GM12878 (cell line): ENCODE measurements around the gene LKAAEAR1. TPM values are rescaled to one million over a fixed set of nuclear protein-coding genes. Genes with fewer than 3 reads are reported as not detected.

Experiments used
- ATAC-seq: fragments of 200-7000 bp; cut with Tn5 transposase; 3 replicates; pipeline ENCODE4 v1.9.1; 2020; ENCODE audit warnings: mild to moderate bottlenecking, moderate library complexity
- BruUV-seq: library from RNA; stranded (reverse); fragments of 400-500 nt; replicated peaks from 2 replicates; lab custom pipeline; 2021; lab: Mats Ljungman, UMichigan
- CTCF ChIA-PET: fragments of 300-600 bp; sonication (Branson Sonifier 250); formaldehyde crosslinking; extraction: SDS; loops from one replicate; lab custom pipeline; 2021; ENCODE audit warnings: inconsistent platforms; lab: Yijun Ruan, JAX
- POLR2A ChIA-PET: fragments of 350-600 bp; formaldehyde crosslinking; extraction: SDS; loops from one replicate; lab custom pipeline; 2021; ENCODE audit warnings: inconsistent platforms; lab: Charles Lee
- RAD21 ChIA-PET: fragments of 300-600 bp; sonication (Branson Sonifier 250); formaldehyde crosslinking; loops from one replicate; lab custom pipeline; 2023; ENCODE audit warnings: antibody characterized with exemption; ENCODE audit not compliant: unreplicated experiment; lab: Charles Lee
- SMC1A ChIA-PET: fragments of 300-600 bp; sonication (Branson Sonifier 250); formaldehyde crosslinking; loops from one replicate; lab custom pipeline; 2023; ENCODE audit not compliant: unreplicated experiment, uncharacterized antibody; lab: Charles Lee
- DNase-seq: peaks from one replicate; pipeline ENCODE4 v3.0.0-alpha.2; 2011; ENCODE audit warnings: low read depth, low spot score
- FAIRE-seq: peaks from 3 replicates; lab custom pipeline; 2011; peaks lifted over from hg19 to GRCh38; lab: Jason Lieb, UNC
- H2AFZ ChIP-seq: 2 replicates; pipeline ENCODE4 v1.6.0; 2011; ENCODE audit warnings: low read depth, low read length, control low read depth; ENCODE audit not compliant: control insufficient read depth
- H3K27ac ChIP-seq: 2 replicates; pipeline ENCODE4 v1.5.1; 2011; ENCODE audit warnings: control low read depth; ENCODE audit not compliant: control insufficient read depth, insufficient read depth
- H3K27me3 ChIP-seq, 2 experiments: replicated peaks in 1 of 2; 2 replicates each; pipeline versions ENCODE4 v1.6.0 to v1.6.1; 2011; ENCODE audit warnings: low read length in 1 of 2; ENCODE audit not compliant: control insufficient read depth in 2 of 2, insufficient read depth in 2 of 2
- H3K36me3 ChIP-seq, 2 experiments: 2 replicates each; pipeline ENCODE4 v1.5.1; 2011; ENCODE audit warnings: low read length in 1 of 2; ENCODE audit not compliant: control insufficient read depth in 2 of 2, insufficient read depth in 2 of 2
- H3K4me1 ChIP-seq: 2 replicates; pipeline ENCODE4 v1.6.1; 2011; ENCODE audit warnings: mild to moderate bottlenecking, low read length, moderate library complexity, mixed read lengths; ENCODE audit not compliant: control insufficient read depth, insufficient read depth
- H3K4me2 ChIP-seq: 2 replicates; pipeline ENCODE4 v1.6.0; 2011; ENCODE audit warnings: control low read depth; ENCODE audit not compliant: control insufficient read depth, insufficient read depth
- H3K4me3 ChIP-seq: fragments of 200-600 bp; sonication (generic); 2 replicates; pipeline ENCODE4 v1.5.1; 2016
- H3K79me2 ChIP-seq: 2 replicates; pipeline ENCODE4 v1.6.0; 2011; ENCODE audit warnings: low read length; ENCODE audit not compliant: control insufficient read depth, insufficient read depth
- H3K9ac ChIP-seq: 2 replicates; pipeline ENCODE4 v1.8.0; 2011; ENCODE audit warnings: low read length, control low read depth, mixed read lengths; ENCODE audit not compliant: control insufficient read depth, insufficient read depth
- H3K9me3 ChIP-seq: replicated peaks from 3 replicates; pipeline ENCODE4 v1.5.1; 2011; ENCODE audit warnings: mild to moderate bottlenecking, low read length; ENCODE audit not compliant: control insufficient read depth, insufficient read depth
- H4K20me1 ChIP-seq: 2 replicates; pipeline ENCODE4 v1.6.0; 2011; ENCODE audit not compliant: control insufficient read depth, insufficient read depth
- ATF7 ChIP-seq: fragments of 450-650 bp; IDR thresholded peaks from 2 replicates; pipeline ENCODE4 v1.6.1; 2016; ENCODE audit warnings: low read depth, mild to moderate bottlenecking
- BACH1 ChIP-seq: fragments of 450-650 bp; IDR thresholded peaks from 2 replicates; pipeline ENCODE4 v1.6.1; 2017; ENCODE audit warnings: mild to moderate bottlenecking, borderline replicate concordance
- CBX3 ChIP-seq: fragments of 200-600 bp; sonication (generic); IDR thresholded peaks from 2 replicates; pipeline ENCODE4 v1.6.1; 2016; ENCODE audit warnings: low read depth, borderline replicate concordance
- CBX5 ChIP-seq: sonication (generic); IDR thresholded peaks from 2 replicates; pipeline ENCODE4 v1.6.1; 2016; ENCODE audit warnings: low read depth, moderate library complexity, mild to moderate bottlenecking, inconsistent platforms
- DPF2 ChIP-seq: fragments of 450-650 bp; IDR thresholded peaks from 2 replicates; pipeline ENCODE4 v1.6.1; 2017; ENCODE audit warnings: mild to moderate bottlenecking
- ELK1 ChIP-seq: IDR thresholded peaks from 2 replicates; pipeline ENCODE4 v1.6.1; 2012; ENCODE audit warnings: low read depth, low read length, improper control_type of control experiment
- ESRRA ChIP-seq: IDR thresholded peaks from 2 replicates; pipeline ENCODE4 v1.6.1; 2012; ENCODE audit warnings: mild to moderate bottlenecking, low read length, improper control_type of control experiment
- FOS ChIP-seq: IDR thresholded peaks from 3 replicates; pipeline ENCODE4 v1.6.1; 2011; ENCODE audit warnings: borderline replicate concordance; ENCODE audit not compliant: insufficient read length; ENCODE audit errors: extremely low read depth
- GATAD2B ChIP-seq: fragments of 450-650 bp; conservative IDR thresholded peaks from 2 replicates; pipeline ENCODE4 v1.6.1; 2017; ENCODE audit warnings: low read depth, mild to moderate bottlenecking, moderate library complexity
- IRF4 ChIP-seq: IDR thresholded peaks from 2 replicates; pipeline ENCODE4 v1.6.1; 2011; ENCODE audit warnings: low read depth, low read length
- LARP7 ChIP-seq: fragments of 450-650 bp; IDR thresholded peaks from 2 replicates; pipeline ENCODE4 v1.6.1; 2017; ENCODE audit warnings: mild to moderate bottlenecking
- NRF1 ChIP-seq: conservative IDR thresholded peaks from 2 replicates; pipeline ENCODE4 v1.6.1; 2011; ENCODE audit warnings: mild to moderate bottlenecking, low read depth, low read length, improper control_type of control experiment
- RCOR1 ChIP-seq: conservative IDR thresholded peaks from 2 replicates; pipeline ENCODE4 v1.6.1; 2012; ENCODE audit warnings: low read depth, low read length, improper control_type of control experiment
- RFX5 ChIP-seq: IDR thresholded peaks from 2 replicates; pipeline ENCODE4 v1.6.1; 2011; ENCODE audit warnings: low read depth, low read length, improper control_type of control experiment
- SMAD1 ChIP-seq: fragments of 450-650 bp; IDR thresholded peaks from 2 replicates; pipeline ENCODE4 v1.6.1; 2018; ENCODE audit warnings: mild to moderate bottlenecking, low read depth; ENCODE audit not compliant: partially characterized antibody
- SMARCA5 ChIP-seq: fragments of 450-650 bp; IDR thresholded peaks from 2 replicates; pipeline ENCODE4 v1.6.1; 2017; ENCODE audit warnings: mild to moderate bottlenecking
- USF2 ChIP-seq: IDR thresholded peaks from 2 replicates; pipeline ENCODE4 v1.6.1; 2011; ENCODE audit warnings: low read depth, low read length, improper control_type of control experiment, borderline replicate concordance
- ZNF217 ChIP-seq: fragments of 450-650 bp; IDR thresholded peaks from 2 replicates; pipeline ENCODE4 v1.6.1; 2017; ENCODE audit warnings: antibody characterized with exemption, mild to moderate bottlenecking
- ZSCAN29 ChIP-seq: fragments of 450-650 bp; IDR thresholded peaks from 2 replicates; pipeline ENCODE4 v1.6.1; 2017; ENCODE audit warnings: mild to moderate bottlenecking, moderate library complexity
- WGBS: methylation state at CpG from one replicate; pipeline ENCODE4 v1.1.6; 2016; ENCODE audit warnings: low lambda C conversion rate; ENCODE audit not compliant: insufficient replicate concordance, insufficient coverage; ENCODE audit errors: missing lambda C conversion rate; 5-methylcytosine and 5-hydroxymethylcytosine counted together
- in situ Hi-C: fragments of 300-500 bp; cut with MboI; formaldehyde crosslinking; loops from 9 replicates; pipeline ENCODE4 v1.14.3; 2018; ENCODE audit warnings: mixed read lengths
- intact Hi-C: fragments of 100-400 bp; cut with micrococcal nuclease; formaldehyde crosslinking; loops from one replicate; pipeline ENCODE4 v1.14.2; 2022; ENCODE audit not compliant: unreplicated experiment
- polyA plus RNA-seq, 11 experiments: library from polyadenylated mRNA; depleted of rRNA in 4 of 11; unstranded in 6 of 11; stranded (reverse) in 5 of 11; fragments of >200 nt; fragmentation: Nextera tagmentation in 4 of 11; fragmentation: Illumina TruSeq in 1 of 11; extraction: Ambion mirVana in 4 of 11; extraction: Trizol in 1 of 11; gene quantifications; 1 replicate in 1 of 11; 2 replicates in 10 of 11; pipeline versions ENCODE4 v1.2.1 to v1.2.3, GENCODE V29; 2011 to 2016; ENCODE audit warnings: inconsistent platforms in 2 of 11, missing spikeins in 2 of 11, low read depth in 1 of 11
- total RNA-seq, 4 experiments: library from RNA; depleted of rRNA in 3 of 4; stranded (reverse); fragments of >200 nt in 3 of 4; fragmentation: Illumina TruSeq in 1 of 4; extraction: Trizol in 1 of 4; gene quantifications; 2 replicates each; pipeline versions ENCODE4 v1.2.1 to v1.2.3, GENCODE V29; 2013 to 2021

LKAAEAR1 gene
- total and polyA plus RNA-seq, 10 of the 15 experiments (the other 5 are each of a cell fraction or from before 2014, with no cell fraction given), result not detected

- TF ChIP-seq BACH1 (no peak), FOS (no peak)
Measured at GRCh38 chr20:64082820-64083377, 1.3 kb downstream of the LKAAEAR1 start (continued).

- peaks cover 17% of the 10 kb centered on the region for H3K79me2 ChIP-seq
- BruUV-seq, result no TSS peak
- ATAC-seq (no peak), FAIRE-seq (no peak), DNase-seq (no peak)
- H3K36me3 ChIP-seq, result no peaks in the 10 kb centered on the region
- ChIA-PET POLR2A (interaction anchor here (1.6 to 2.4 kb wide), 2 partner anchors 38 to 44 kb away, joined by 4 to 12 read pairs; no protein-coding TSS in a partner anchor), SMC1A (interaction anchor here (1.0 to 2.3 kb wide), 2 partner anchors 38 to 40 kb away, joined by 3 to 11 read pairs; no protein-coding TSS in a partner anchor), RAD21 (interaction anchor here (0.6 to 6.7 kb wide), 3 partner anchors 33 to 296 kb away, joined by 3 to 67 read pairs (median 6); no protein-coding TSS in a partner anchor), CTCF (interaction anchor here (1.0 to 3.5 kb wide), 3 partner anchors 35 to 185 kb away, joined by 3 to 65 read pairs (median 7); no protein-coding TSS in a partner anchor)
- no peak overlapping the region for H3K4me2 ChIP-seq
- H4K20me1 ChIP-seq, result no peaks in the 10 kb centered on the region
- peaks cover 18% of the 10 kb centered on the region for H3K4me1 ChIP-seq
- H3K27ac ChIP-seq, result no peak overlapping the region
- no peak overlapping the region for H3K9ac ChIP-seq
- no peak overlapping the region for H3K4me3 ChIP-seq
- in situ Hi-C loops (no loop called here), intact Hi-C loops (no loop called here)
- peaks cover 2 to 7% of the 10 kb centered on the region in 2 experiments; a peak in 2 of 4 replicates for H3K27me3 ChIP-seq
- TF ChIP-seq USF2 (no peak), DPF2 (no peak), ELK1 (no peak), RFX5 (no peak), ATF7 (no peak), NRF1 (no peak), SMAD1 (no peak), SMARCA5 (no peak), IRF4 (no peak), ZSCAN29 (no peak), ZNF217 (no peak), RCOR1 (no peak), ESRRA (no peak), GATAD2B (no peak), CBX3 (no peak), CBX5 (no peak), LARP7 (no peak)
- no peak overlapping the region for H2AFZ ChIP-seq
- H3K9me3 ChIP-seq, result peaks cover 3% of the 10 kb centered on the region; the same call in 1 of the 3 replicates
- 29% methylated on average over 13 of the region's 13 CpGs for WGBS
Measured at GRCh38 chr20:64082126-64082731, 2.0 kb downstream of the LKAAEAR1 start.
